ENCODE data around the gene LZTS3.
"Not testable (repeated sequence)": the region's sequence is repeated elsewhere in the genome, so short reads cannot be mapped to it uniquely, and the experiment has no call there.

The LZTS3 gene

GRCh38 chr20:3166913-3167342 lies 6.4 kb downstream of the LZTS3 start:
- DNase-seq = no peak

GRCh38 chr20:3166338-3166912 lies 6.9 kb downstream of the LZTS3 start:
- no peak for DNase-seq

- DNase-seq = no peak
These were observed 7.6 kb downstream of the LZTS3 start for GRCh38 chr20:3165473-3166337.

- DNase-seq = no peak
These were observed 8.5 kb downstream of the LZTS3 start for GRCh38 chr20:3164763-3165410.

GRCh38 chr20:3164043-3164762 lies 9.1 kb downstream of the LZTS3 start:
- no peak for DNase-seq

- DNase-seq = no peak
These were observed 10.0 kb downstream of the LZTS3 start for GRCh38 chr20:3163099-3164042.

GRCh38 chr20:3162080-3162611 lies 11.2 kb downstream of the LZTS3 start:
- peak; percentile 88 for DNase-seq

GRCh38 chr20:3161316-3162079 lies 11.9 kb downstream of the LZTS3 start:
- DNase-seq = no peak

- no peak for DNase-seq
These were observed 12.9 kb downstream of the LZTS3 start for GRCh38 chr20:3160418-3160817.

- DNase-seq = no peak
These were observed 14.3 kb downstream of the LZTS3 start for GRCh38 chr20:3158968-3159431.

GRCh38 chr20:3157817-3158216 lies 15.5 kb downstream of the LZTS3 start:
- DNase-seq = no peak

- DNase-seq = no peak
These were observed 16.3 kb downstream of the LZTS3 start for GRCh38 chr20:3156811-3157619.

GRCh38 chr20:3152057-3152644 lies 21.2 kb downstream of the LZTS3 start:
- DNase-seq = not testable (repeated sequence)

GRCh38 chr20:3150908-3151307 lies 22.4 kb downstream of the LZTS3 start:
- DNase-seq = no peak

- DNase-seq = no peak
These were observed 26.5 kb downstream of the LZTS3 start for GRCh38 chr20:3146732-3147341.

GRCh38 chr20:3141757-3142156 lies 31.6 kb downstream of the LZTS3 start:
- no peak for DNase-seq

GRCh38 chr20:3137492-3137891 lies 35.9 kb downstream of the LZTS3 start:
- DNase-seq = no peak

- no peak for DNase-seq
These were observed 37.8 kb downstream of the LZTS3 start for GRCh38 chr20:3135507-3136070.

- no peak for DNase-seq
These were observed 39.2 kb downstream of the LZTS3 start for GRCh38 chr20:3134151-3134550.

Data from NCI-H1105 (cell line).